ENCODE measurements around the gene NRN1L.

NRN1L gene

GRCh38 chr16:67922740-67923139 lies 38.1 kb downstream of the NRN1L start:
- no peak for TF ChIP-seq CTCF (IDR thresholded peaks at IDR 0.05)
- Mint-ChIP-seq H3K4me3 (no peak overlapping the region), H3K4me1 (peaks cover 25% of the 10 kb centered on the region), H3K36me3 (ENCODE audit: low read depth) (peaks cover 8% of the 10 kb centered on the region), H3K9me3 (no peaks in the 10 kb centered on the region), H3K27ac (peak overlapping the region; percentile 93), H3K27me3 (ENCODE audit: low read depth, poor library complexity) (no peaks in the 10 kb centered on the region)
- DNase-seq = no peak

DNA sequence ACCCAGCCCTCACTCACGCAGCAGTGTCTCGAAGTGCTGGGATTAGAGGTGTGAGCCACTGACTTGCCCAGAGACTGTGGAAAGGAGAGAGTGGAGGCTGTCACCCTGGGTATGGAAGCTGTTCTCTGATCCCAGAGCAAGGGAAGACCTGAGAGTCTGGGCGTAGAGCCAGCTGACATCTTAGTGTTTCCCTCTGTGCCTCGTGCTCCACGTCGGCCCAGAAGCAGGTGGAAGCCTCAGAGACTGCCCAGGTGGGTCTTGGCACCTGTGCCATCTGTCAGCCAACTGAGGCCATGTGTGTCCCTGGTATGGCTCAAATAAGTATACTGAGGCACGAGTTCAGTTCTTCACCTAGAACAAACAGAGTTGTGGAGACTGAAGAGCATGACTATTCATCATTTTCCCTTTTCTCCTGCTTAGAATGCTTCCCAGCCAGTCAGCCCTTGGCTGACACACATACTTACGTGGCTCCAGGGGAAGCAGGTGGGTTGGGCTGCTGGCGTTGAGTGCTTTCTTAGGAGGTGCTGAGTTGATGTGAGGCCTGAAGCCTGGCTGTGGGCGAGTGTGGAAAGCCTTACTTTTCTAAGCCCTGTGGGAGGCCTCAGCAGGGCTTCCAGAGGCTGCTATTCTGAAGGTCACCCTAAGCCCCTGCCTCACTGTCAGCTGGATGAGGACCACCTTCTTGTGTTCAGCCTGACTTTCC lies 38.9 kb downstream of the NRN1L start:
- TF ChIP-seq CTCF (IDR thresholded peaks at IDR 0.05) = no peak
- Mint-ChIP-seq H3K27me3 (ENCODE audit: low read depth, poor library complexity) (no peaks in the 10 kb centered on the region), H3K9me3 (no peaks in the 10 kb centered on the region), H3K4me1 (peaks cover 22% of the 10 kb centered on the region), H3K4me3 (no peak overlapping the region), H3K27ac (peak overlapping the region; percentile 29), H3K36me3 (ENCODE audit: low read depth) (peaks cover 11% of the 10 kb centered on the region)
- DNase-seq = no peak

DNA sequence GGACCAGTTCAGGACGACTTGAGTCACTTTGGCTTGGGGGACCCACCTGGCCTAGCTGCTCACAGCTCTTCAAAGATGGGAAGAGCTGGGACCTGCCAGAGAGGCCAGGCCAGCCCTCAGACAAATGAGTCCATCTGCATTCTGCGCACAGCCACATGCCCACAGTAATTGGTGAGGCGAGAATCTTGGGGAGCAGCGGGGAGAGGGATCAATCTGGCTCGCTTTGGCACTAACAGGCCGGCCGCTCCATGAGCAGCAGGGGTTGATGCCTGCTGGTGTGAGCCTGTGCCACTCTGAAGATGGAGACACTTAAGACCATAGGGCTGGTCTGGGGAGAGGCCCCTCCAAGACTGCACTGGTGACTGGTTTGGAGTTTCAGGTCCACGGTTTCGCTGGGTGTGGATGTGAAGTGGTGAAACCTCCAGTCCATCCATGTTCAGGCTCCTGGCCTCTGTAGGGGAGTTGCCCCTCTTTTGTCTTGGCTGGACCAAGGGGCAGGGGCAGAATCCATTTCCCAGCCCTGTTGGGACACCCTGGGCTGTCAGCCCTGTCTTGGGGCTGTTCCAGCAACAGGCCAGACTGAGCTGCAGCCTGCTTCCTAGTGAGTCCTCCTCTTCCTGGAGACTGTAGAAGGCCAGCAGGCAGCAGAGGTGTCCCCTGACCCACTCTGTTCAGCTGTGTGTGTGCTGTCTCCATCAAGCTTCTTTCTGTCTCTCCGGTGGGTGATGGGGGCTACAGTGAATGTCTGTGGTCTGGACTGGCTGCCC lies 39.6 kb downstream of the NRN1L start:
- Mint-ChIP-seq H3K9me3 (no peaks in the 10 kb centered on the region), H3K27me3 (ENCODE audit: low read depth, poor library complexity) (no peaks in the 10 kb centered on the region), H3K4me1 (peaks cover 16% of the 10 kb centered on the region), H3K4me3 (no peak overlapping the region), H3K27ac (no peak overlapping the region), H3K36me3 (ENCODE audit: low read depth) (peaks cover 11% of the 10 kb centered on the region)
- no peak for TF ChIP-seq CTCF (IDR thresholded peaks at IDR 0.05)
- no peak for DNase-seq

DNA sequence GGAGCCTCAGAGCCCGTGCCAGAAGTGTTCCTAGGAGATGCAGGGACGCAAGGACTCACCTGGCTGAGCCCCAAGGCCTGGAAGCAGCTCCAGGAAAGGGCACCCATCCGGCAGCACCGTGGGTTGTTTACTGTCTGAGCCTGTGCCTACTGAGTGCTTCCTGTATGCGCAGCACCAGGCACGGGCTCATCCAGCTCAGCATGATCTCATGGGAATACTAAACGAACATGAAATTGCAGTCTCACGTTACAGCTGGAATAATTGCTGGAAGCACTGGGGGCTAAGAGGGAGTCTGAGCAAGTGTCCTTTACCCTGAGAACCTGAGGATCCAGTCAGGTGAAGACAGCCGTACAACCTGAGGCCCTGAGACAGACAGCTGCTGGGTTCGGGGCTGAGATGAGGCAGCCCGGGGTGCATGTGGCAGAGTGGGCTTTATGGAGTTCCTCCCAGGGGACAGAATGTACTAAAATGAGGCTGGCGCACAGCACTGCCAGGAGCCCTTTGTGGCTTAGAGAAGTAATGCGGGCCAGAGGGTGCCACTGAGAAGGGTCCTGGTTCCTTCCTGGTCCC lies 41.6 kb downstream of the NRN1L start:
- no peak overlapping the region for H3K4me3 Mint-ChIP-seq
- peaks cover 11% of the 10 kb centered on the region for H3K36me3 Mint-ChIP-seq (ENCODE audit: low read depth)
- peaks cover 15% of the 10 kb centered on the region for H3K4me1 Mint-ChIP-seq
- no peak for DNase-seq
- peaks cover under 1% of the 10 kb centered on the region for H3K27me3 Mint-ChIP-seq (ENCODE audit: low read depth, poor library complexity)
- peak overlapping the region; percentile 71 for H3K27ac Mint-ChIP-seq
- TF ChIP-seq CTCF (IDR thresholded peaks at IDR 0.05) = no peak
- H3K9me3 Mint-ChIP-seq = no peaks in the 10 kb centered on the region

DNA sequence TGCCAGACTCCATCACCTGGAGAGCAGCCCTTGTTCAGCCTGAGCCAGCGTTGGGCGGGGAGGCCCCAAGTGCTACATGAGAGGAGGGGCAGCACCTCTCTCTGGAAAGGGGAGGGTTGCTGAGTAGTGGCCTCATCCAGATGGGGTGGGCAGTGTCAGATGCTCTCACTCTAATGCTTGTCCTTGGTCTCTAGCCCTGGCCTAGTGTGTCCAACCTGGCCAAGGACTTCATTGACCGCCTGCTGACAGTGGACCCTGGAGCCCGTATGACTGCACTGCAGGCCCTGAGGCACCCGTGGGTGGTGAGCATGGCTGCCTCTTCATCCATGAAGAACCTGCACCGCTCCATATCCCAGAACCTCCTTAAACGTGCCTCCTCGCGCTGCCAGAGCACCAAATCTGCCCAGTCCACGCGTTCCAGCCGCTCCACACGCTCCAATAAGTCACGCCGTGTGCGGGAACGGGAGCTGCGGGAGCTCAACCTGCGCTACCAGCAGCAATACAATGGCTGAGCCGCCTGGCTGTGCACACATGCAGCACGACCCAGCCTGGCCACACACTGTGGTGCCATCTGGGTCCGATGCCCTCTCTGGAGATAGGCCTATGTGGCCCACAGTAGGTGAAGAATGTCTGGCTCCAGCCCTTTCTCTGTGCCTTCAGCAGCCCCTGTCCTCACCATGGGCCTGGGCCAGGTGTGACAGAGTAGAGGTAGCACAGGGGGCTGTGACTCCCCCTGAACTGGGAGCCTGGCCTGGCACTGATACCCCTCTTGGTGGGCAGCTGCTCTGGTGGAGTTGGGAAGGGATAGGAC lies 42.7 kb downstream of the NRN1L start:
- Mint-ChIP-seq H3K4me3 (no peak overlapping the region), H3K9me3 (no peaks in the 10 kb centered on the region), H3K4me1 (peaks cover 15% of the 10 kb centered on the region), H3K36me3 (ENCODE audit: low read depth) (peaks cover 8% of the 10 kb centered on the region), H3K27ac (peak overlapping the region; percentile 71), H3K27me3 (ENCODE audit: low read depth, poor library complexity) (peaks cover 4% of the 10 kb centered on the region)
- no peak for DNase-seq
- TF ChIP-seq CTCF (IDR thresholded peaks at IDR 0.05) = no peak
